NCI-H345 (cell line): Measurements from ENCODE around the gene MXRA7.
A peak's percentile ranks its signal among the peaks of the same experiment; 100 is the strongest.
"Not testable (repeated sequence)": the region's sequence is repeated elsewhere in the genome, so short reads cannot be mapped to it uniquely, and the experiment has no call there.

Experiments used
- DNase-seq: peaks from one replicate; lab custom pipeline; 2025; lab: John Stamatoyannopoulos, UW

MXRA7 gene

GRCh38 chr17:76716146-76716838 lies 5.5 kb upstream of the MXRA7 start:
- DNase-seq: no peak

GRCh38 chr17:76715496-76715830 lies 4.7 kb upstream of the MXRA7 start:
- DNase-seq: no peak

DNA sequence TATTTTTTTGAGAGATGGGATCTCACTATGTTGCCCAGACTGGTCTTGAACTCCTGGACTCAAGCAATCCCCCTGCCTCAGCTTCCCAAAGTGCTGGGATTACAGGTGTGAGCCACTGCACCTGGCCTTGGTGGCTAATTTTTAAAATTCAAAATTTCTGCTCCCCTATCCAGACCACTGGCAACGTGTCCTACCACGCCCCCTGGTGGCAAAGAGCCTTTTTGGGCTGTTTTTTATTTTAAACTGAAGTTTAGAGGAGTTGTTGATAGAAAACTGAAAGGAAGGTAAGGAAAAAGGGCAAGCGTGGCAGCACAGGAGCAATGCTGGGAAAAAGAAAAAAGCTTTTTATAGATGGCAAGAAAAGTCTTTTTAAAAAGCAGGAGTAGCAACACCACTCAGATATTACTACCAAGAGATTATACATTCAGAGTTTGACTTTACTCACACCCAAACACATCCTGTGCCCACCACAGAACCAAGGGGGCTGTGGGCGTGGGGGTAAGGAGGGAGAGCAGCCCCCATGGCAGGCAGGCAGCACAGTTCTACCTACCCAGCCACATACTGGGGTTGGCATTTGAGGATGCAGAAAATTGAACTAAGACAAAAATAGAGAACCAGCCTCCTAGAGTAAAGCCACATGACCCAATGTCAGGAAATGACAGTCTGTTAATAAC lies 4.2 kb upstream of the MXRA7 start:
- peak; percentile 47 for DNase-seq

DNA sequence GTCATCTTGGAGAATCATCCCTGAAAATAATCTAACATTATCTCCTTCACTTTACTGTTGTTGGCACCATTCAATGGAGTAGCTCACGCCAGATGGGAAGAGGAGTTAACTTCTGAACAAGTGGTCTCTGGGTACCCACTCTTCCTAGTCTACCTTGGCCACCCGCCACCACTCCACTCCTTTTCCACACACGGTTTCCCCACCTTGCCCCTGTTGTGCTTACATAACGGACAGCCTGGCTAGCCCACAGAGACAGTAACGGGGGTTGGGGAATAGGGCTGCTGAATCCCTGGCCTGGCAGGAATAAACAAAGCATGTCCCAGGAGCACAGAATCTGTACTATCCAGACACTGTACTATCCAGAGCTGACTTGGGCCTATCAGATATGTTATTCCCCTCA lies 3.6 kb upstream of the MXRA7 start:
- DNase-seq: no peak

DNA sequence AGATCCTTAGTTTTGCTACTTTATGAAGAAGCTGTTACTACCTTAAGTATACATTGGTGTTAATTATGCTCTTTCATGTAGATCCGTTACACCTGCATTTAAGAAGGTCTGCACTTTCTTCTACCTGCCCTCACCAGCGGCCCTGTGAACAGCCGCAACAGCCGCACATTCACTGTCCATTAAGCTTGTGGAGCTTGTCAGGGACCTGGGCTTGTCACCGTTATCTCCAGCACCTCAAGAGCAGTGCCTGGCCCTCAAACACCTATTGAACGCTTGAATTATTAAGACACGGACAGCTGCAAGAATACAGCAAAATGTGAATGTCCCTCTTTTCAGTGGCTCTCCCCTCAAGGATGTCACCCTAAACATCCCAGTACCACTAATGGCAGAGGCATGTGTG lies 3.0 kb upstream of the MXRA7 start:
- no peak for DNase-seq

DNA sequence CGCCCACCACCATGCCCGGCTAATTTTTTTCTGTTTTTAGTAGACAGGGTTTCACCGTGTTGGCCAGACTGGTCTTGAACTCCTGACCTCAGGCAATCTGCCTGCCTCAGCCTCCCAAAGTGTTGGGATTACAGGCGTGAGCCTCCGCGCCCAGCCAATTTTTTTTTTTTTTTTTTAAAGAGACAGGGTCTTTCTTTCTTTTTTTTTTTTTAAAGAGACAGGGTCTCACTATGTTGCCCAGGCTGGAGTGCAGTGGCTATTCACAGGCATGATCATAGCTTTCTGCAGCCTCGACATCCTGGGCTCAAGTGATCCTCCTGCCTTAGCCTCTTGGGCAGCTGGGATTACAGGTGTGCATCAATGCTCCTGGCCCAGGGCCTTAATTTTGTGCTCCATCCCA lies 1.6 kb upstream of the MXRA7 start:
- not testable (repeated sequence) for DNase-seq

DNA sequence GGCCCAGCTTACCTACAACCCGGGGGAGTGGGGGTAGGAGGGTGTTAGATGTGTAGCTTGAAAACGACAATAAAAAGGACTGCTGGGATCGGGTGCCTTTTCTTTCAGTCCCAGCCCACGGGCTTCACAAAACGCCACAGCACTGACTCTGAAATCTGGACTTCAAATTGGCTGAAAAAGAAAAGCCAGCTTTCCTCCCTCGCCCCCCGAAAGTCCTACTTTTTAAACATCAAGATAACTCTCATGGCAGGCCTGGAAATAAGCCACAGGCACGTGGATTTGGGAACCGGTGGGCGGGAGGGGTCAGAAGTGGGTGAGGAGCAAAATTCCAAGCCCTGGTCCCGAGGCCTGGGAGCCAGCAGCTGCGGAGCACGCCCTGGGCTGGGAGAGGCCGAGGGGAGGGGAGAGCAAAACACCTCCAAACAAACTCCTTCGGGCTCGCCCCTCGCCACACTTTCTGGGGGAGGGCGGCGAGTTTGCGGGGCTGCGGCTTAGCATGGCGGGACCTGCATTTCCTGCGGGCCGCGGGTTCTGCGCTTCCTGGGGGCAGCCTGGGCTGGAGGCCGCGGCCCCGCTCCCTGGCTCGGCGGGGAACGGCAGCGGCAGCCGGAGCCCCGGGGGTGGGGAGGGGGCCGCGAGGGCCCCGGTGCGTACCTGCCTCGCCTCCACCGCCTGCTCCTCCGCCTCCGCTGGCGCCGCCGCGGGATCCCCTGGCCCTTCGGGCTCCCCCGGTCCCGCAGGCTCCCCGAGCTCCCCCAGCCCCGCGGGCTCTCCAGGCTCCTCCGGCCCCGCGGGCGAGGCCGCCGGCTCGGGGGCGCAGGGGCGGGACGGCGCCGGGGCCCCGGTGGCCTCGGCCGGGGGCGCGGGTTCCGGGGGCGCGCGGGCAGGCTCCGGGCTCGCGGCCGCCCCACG lies 558 bp downstream of the MXRA7 start:
- not testable (repeated sequence) for DNase-seq

DNA sequence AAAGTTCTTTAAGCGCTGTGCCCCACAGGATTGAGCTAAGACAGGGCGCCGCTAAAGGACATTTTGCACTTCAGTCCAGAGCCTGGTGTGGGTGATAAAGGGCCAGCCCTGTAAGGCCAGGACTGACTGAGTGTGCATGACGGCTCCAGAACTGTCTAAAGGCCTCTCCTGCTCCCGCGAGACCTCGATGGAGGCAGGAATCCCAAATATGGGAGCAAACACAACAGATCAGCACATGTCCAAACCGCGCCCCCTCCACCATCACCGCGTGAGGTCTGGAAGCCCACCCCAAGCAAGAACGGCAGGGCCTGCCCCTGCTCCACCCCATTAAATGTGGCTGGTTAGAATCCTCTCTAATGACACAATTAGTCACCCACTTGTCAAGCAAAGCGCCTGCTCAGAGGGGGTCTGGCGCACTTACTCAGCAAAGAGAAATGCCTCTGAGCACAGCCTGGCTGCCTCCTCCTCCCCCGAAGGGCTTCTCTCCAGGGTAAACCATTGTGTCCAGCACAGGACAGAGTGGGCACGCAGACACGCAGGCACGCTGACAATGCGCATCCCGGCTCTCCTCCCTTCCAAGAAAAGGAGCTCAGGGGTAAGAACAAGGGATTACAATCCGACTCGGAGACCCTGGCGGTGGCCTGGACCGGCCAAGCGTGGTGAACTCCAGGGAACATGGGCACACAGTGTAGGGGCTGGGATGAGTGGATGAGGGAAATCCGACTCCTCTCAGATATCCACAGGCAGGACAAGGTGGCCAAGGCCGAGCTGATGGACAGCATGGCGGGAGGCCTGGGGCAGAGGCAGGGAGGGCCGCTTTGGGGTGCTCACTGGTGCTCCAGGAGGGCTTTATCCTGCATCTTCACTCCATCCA lies 1.5 kb downstream of the MXRA7 start:
- peak; percentile 35 for DNase-seq

GRCh38 chr17:76707985-76708807 lies 2.6 kb downstream of the MXRA7 start:
- no peak for DNase-seq

DNA sequence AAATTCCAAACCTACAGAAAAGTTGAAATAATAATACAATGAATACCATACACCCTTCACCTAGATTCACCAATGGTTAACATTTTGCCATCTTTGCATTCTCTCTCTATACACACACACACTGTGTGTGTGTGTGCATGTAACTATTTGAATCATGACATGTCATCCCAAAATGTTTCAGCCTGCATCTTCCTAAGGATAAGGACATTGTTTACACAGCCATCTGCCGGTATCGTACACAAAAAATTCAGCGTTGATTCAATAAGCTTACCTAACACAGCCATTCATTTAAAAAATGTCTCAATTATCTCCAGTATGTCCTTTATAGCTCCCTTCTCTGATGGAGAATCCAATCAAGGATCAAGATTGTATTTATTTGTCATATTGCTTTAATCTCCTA lies 3.9 kb downstream of the MXRA7 start:
- DNase-seq: no peak

GRCh38 chr17:76704805-76705204 lies 6.0 kb downstream of the MXRA7 start:
- DNase-seq: no peak

GRCh38 chr17:76702941-76703637 lies 7.7 kb downstream of the MXRA7 start:
- DNase-seq: no peak

DNA sequence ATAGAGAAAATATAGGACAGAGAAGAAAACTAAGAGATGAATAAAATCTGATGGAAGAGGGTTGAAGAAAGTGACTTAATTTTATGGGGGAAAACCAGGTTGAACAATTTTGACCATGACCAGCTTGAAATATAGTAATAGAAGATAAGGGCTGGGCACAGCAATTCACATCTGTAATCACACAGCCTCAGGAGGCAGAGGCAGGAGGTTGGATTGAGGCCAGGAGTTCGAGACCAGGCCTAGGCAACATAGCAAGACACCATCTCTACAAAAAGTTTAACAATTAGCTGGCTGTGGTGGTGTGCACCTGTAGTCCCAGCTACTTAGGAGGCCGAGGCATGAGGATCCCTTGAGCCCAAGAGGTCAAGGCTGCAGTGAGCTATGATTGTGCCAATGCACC lies 8.7 kb downstream of the MXRA7 start:
- no peak for DNase-seq

GRCh38 chr17:76701471-76701967 lies 9.2 kb downstream of the MXRA7 start:
- DNase-seq: no peak

DNA sequence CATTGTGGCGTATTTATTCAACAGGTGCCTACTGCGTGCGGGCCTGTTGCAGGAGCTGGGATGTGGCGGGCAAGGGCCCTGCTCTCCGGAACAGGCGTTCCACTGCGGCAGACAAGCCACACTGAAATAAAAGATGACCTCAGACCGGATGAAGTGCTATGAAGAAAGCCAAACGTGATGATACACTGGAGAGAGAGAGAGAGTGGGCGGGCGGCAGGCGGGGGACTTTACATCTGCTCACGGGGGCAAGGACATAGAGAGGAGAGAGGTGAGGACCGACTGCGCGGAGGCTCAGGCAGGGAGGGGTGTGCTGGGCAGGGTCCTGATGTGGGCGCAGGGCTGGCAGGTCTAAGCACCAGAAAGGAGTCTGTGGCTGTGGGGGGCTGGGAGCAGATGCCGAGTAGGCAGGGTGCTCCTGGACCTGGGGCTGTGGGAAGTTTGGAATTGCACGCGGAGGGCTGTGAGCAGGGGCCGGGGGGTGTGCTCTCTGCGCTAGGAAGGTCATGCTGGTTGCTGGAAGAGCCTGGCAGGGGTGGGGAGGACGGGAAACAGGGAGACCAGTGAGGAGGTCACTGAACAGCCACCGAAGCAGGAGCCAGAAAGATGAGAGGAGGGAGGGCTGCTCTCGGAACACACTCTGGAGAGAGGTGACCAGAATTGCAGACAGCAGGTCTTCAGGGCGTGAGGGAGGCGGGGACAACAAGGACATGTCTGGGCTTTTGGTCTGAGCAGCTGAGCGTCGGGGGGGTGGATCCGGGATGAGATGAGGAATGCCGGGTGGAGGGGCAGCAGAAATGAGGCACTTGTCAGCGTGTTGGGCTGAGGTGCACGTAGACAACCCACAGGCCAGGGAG lies 9.9 kb downstream of the MXRA7 start:
- no peak for DNase-seq

GRCh38 chr17:76700270-76700616 lies 10.5 kb downstream of the MXRA7 start:
- peak; percentile 37 for DNase-seq

DNA sequence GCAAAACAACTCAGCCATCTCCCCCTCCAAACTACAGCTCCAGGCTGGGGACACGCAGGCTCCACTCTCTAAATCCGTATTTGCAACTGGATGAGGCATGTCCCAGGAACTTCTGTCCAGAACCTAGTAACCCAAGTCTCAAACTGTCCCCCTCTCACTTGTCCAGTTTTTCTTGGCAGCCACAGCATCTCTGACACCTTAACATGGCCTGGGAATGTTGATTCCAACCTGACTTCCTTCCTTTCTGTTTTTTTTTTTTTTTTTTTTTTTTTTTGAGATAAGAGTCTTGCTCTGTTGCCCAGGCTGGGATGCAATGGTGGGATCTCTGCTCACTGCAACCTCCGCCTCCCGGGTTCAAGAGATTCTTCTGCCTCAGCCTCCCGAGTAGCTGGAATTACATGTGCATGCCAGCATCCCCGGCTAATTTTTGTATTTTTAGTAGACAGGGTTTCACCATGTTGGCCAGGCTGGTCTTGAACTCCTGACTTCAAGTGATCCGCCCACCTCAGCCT lies 12.2 kb downstream of the MXRA7 start:
- DNase-seq: not testable (repeated sequence)

GRCh38 chr17:76697702-76698465 lies 12.9 kb downstream of the MXRA7 start:
- peak; percentile 89 for DNase-seq
